ENCODE data around the gene VWA5B1. TPM values are rescaled to one million over a fixed set of nuclear protein-coding genes. Genes with fewer than 3 reads are reported as not detected.

Gene VWA5B1
- total RNA-seq, 1 experiment from 2014 or later: not detected

- H3K27ac Mint-ChIP-seq (ENCODE audit: unreplicated experiment): no peak overlapping the region
- no peak for TF ChIP-seq CTCF (IDR thresholded peaks at IDR 0.05; ENCODE audit: unreplicated experiment)
- H3K9me3 Mint-ChIP-seq (ENCODE audit: low read depth, unreplicated experiment): no peaks in the 10 kb centered on the region
- H3K4me1 Mint-ChIP-seq (ENCODE audit: low read depth, unreplicated experiment): peaks cover 8% of the 10 kb centered on the region
- CTCF ChIA-PET: no interaction called here
- intact Hi-C loops (cut with micrococcal nuclease; ENCODE audit: unreplicated experiment): no loop called here
- no TSS peak for BruUV-seq (replicated peaks)
- peaks cover 45% of the 10 kb centered on the region for H3K27me3 Mint-ChIP-seq (ENCODE audit: unreplicated experiment)
- no peak for DNase-seq
- H3K4me3 Mint-ChIP-seq (ENCODE audit: low read depth, unreplicated experiment): no peak overlapping the region
- H3K36me3 Mint-ChIP-seq (ENCODE audit: insufficient read depth, unreplicated experiment): no peaks in the 10 kb centered on the region
Measured at GRCh38 chr1:20381961-20382360, 91.3 kb downstream of the VWA5B1 start.

- CTCF ChIA-PET: no interaction called here
- intact Hi-C loops (cut with micrococcal nuclease; ENCODE audit: unreplicated experiment): no loop called here
Measured at GRCh38 chr1:20382711-20383110, 92.0 kb downstream of the VWA5B1 start.

GRCh38 chr1:20383631-20384030 is 93.0 kb downstream of the VWA5B1 start:
- BruUV-seq (replicated peaks): no TSS peak
- no peak for DNase-seq
- H3K27me3 Mint-ChIP-seq (ENCODE audit: unreplicated experiment): peaks cover 62% of the 10 kb centered on the region
- no peaks in the 10 kb centered on the region for H3K36me3 Mint-ChIP-seq (ENCODE audit: insufficient read depth, unreplicated experiment)
- no peak overlapping the region for H3K27ac Mint-ChIP-seq (ENCODE audit: unreplicated experiment)
- TF ChIP-seq CTCF (IDR thresholded peaks at IDR 0.05; ENCODE audit: unreplicated experiment): no peak
- intact Hi-C loops (cut with micrococcal nuclease; ENCODE audit: unreplicated experiment): no loop called here
- no peaks in the 10 kb centered on the region for H3K9me3 Mint-ChIP-seq (ENCODE audit: low read depth, unreplicated experiment)
- no peak overlapping the region for H3K4me3 Mint-ChIP-seq (ENCODE audit: low read depth, unreplicated experiment)
- peaks cover 8% of the 10 kb centered on the region for H3K4me1 Mint-ChIP-seq (ENCODE audit: low read depth, unreplicated experiment)
- CTCF ChIA-PET: no interaction called here

More at GRCh38 chr1:20382711-20383110, 92.0 kb downstream of the VWA5B1 start:
- TF ChIP-seq CTCF (IDR thresholded peaks at IDR 0.05; ENCODE audit: unreplicated experiment): no peak
- Mint-ChIP-seq H3K27ac (ENCODE audit: unreplicated experiment) (no peak overlapping the region), H3K27me3 (ENCODE audit: unreplicated experiment) (peaks cover 52% of the 10 kb centered on the region), H3K4me3 (ENCODE audit: low read depth, unreplicated experiment) (no peak overlapping the region), H3K9me3 (ENCODE audit: low read depth, unreplicated experiment) (no peaks in the 10 kb centered on the region), H3K36me3 (ENCODE audit: insufficient read depth, unreplicated experiment) (no peaks in the 10 kb centered on the region), H3K4me1 (ENCODE audit: low read depth, unreplicated experiment) (peaks cover 8% of the 10 kb centered on the region)
- no TSS peak for BruUV-seq (replicated peaks)
- no peak for DNase-seq

GRCh38 chr1:20385630-20386029 is 95.0 kb downstream of the VWA5B1 start:
- CTCF ChIA-PET: no interaction called here
- no peak overlapping the region for H3K27ac Mint-ChIP-seq (ENCODE audit: unreplicated experiment)
- H3K36me3 Mint-ChIP-seq (ENCODE audit: insufficient read depth, unreplicated experiment): no peaks in the 10 kb centered on the region
- intact Hi-C loops (cut with micrococcal nuclease; ENCODE audit: unreplicated experiment): no loop called here
- H3K4me1 Mint-ChIP-seq (ENCODE audit: low read depth, unreplicated experiment): peaks cover 3% of the 10 kb centered on the region
- peaks cover 66% of the 10 kb centered on the region for H3K27me3 Mint-ChIP-seq (ENCODE audit: unreplicated experiment)
- no peak overlapping the region for H3K4me3 Mint-ChIP-seq (ENCODE audit: low read depth, unreplicated experiment)
- DNase-seq: no peak
- no peaks in the 10 kb centered on the region for H3K9me3 Mint-ChIP-seq (ENCODE audit: low read depth, unreplicated experiment)
- no TSS peak for BruUV-seq (replicated peaks)
- TF ChIP-seq CTCF (IDR thresholded peaks at IDR 0.05; ENCODE audit: unreplicated experiment): no peak
